Erythroblast (primary cell): Measurements from ENCODE around the gene PRKG1.
"Not testable (repeated sequence)": the region's sequence is repeated elsewhere in the genome, so short reads cannot be mapped to it uniquely, and the experiment has no call there.

Source experiments
- GATA1 ChIP-seq: IDR thresholded peaks from 2 replicates; pipeline ENCODE4 v1.6.1; 2011; ENCODE audit warnings: low read depth, mild to moderate bottlenecking, control low read depth, low read length, moderate library complexity
- POLR2A ChIP-seq: IDR thresholded peaks from 2 replicates; pipeline ENCODE4 v1.6.1; 2011; ENCODE audit warnings: mild to moderate bottlenecking, low read length

- TF ChIP-seq POLR2A, GATA1: not testable (repeated sequence)
Measured at GRCh38 chr10:51688826-51689225, 614.5 kb downstream of the PRKG1 start.
